Smooth muscle cell of the brain vasculature (primary cell): ENCODE data around the gene POMT2.
"Not testable (repeated sequence)": the region's sequence is repeated elsewhere in the genome, so short reads cannot be mapped to it uniquely, and the experiment has no call there.

Source experiments
- DNase-seq: peaks from one replicate; pipeline ENCODE4 v3.0.0-alpha.2; 2012; ENCODE audit warnings: low read depth, low spot score

The POMT2 gene

GRCh38 chr14:77301103-77301502 lies 19.6 kb downstream of the POMT2 start:
- peak; percentile 78 for DNase-seq

- no peak for DNase-seq
Observed at GRCh38 chr14:77299771-77300170, 20.9 kb downstream of the POMT2 start.

GRCh38 chr14:77296906-77297305 lies 23.8 kb downstream of the POMT2 start:
- DNase-seq = no peak

GRCh38 chr14:77296155-77296554 lies 24.5 kb downstream of the POMT2 start:
- DNase-seq = no peak

GRCh38 chr14:77290705-77291104 lies 30.0 kb downstream of the POMT2 start:
- no peak for DNase-seq

- DNase-seq = no peak
Observed at GRCh38 chr14:77286576-77286975, 34.1 kb downstream of the POMT2 start.

- DNase-seq = no peak
Observed at GRCh38 chr14:77284466-77284865, 36.2 kb downstream of the POMT2 start.

GRCh38 chr14:77284066-77284465 lies 36.6 kb downstream of the POMT2 start:
- no peak for DNase-seq

GRCh38 chr14:77281852-77282410 lies 38.8 kb downstream of the POMT2 start:
- DNase-seq = no peak

- not testable (repeated sequence) for DNase-seq
Observed at GRCh38 chr14:77280921-77281320, 39.8 kb downstream of the POMT2 start.

GRCh38 chr14:77279719-77280118 lies 41.0 kb downstream of the POMT2 start:
- DNase-seq = no peak

GRCh38 chr14:77278461-77279230 lies 42.0 kb downstream of the POMT2 start:
- no peak for DNase-seq

- no peak for DNase-seq
Observed at GRCh38 chr14:77276959-77277358, 43.7 kb downstream of the POMT2 start.

- DNase-seq = no peak
Observed at GRCh38 chr14:77276295-77276935, 44.3 kb downstream of the POMT2 start.

- DNase-seq = no peak
Observed at GRCh38 chr14:77275601-77276017, 45.1 kb downstream of the POMT2 start.

GRCh38 chr14:77275041-77275580 lies 45.6 kb downstream of the POMT2 start:
- DNase-seq = no peak

GRCh38 chr14:77273796-77274195 lies 46.9 kb downstream of the POMT2 start:
- no peak for DNase-seq

- no peak for DNase-seq
Observed at GRCh38 chr14:77272261-77272660, 48.4 kb downstream of the POMT2 start.

GRCh38 chr14:77271113-77271710 lies 49.5 kb downstream of the POMT2 start, which contains the start of gene NGB:
TSS of gene NGB (minus strand) at chr14:77271206. CDS start at chr14:77270937, 269 bp downstream.
- DNase-seq = no peak

GRCh38 chr14:77270361-77271112 lies 50.1 kb downstream of the POMT2 start:
- DNase-seq = no peak

- DNase-seq = no peak
Observed at GRCh38 chr14:77268989-77269600, 51.6 kb downstream of the POMT2 start.
